Measurements from ENCODE around the gene MRPS2.
"Not testable (repeated sequence)": the region's sequence is repeated elsewhere in the genome, so short reads cannot be mapped to it uniquely, and the experiment has no call there.

GRCh38 chr9:135513906-135514305, 13.4 kb downstream of the MRPS2 start:
- TF ChIP-seq CTCF (conservative IDR thresholded peaks at IDR 0.05; ENCODE audit: low read depth, low read length); RAD21 (IDR thresholded peaks at IDR 0.05; ENCODE audit: low read length); CEBPB (IDR thresholded peaks at IDR 0.05; ENCODE audit: low read depth, low read length); BHLHE40 (IDR thresholded peaks at IDR 0.05; ENCODE audit: low read depth, low read length); MAZ (IDR thresholded peaks at IDR 0.05; ENCODE audit: borderline replicate concordance, low read depth, low read length); POLR2A (IDR thresholded peaks at IDR 0.05; ENCODE audit: low read depth, low read length); MAFK (IDR thresholded peaks at IDR 0.05; ENCODE audit: low read depth, low read length); USF2 (IDR thresholded peaks at IDR 0.05; ENCODE audit: low read depth, low read length); CHD1 (IDR thresholded peaks at IDR 0.05; ENCODE audit: low read depth, low read length); RFX5 (IDR thresholded peaks at IDR 0.05; ENCODE audit: low read depth, low read length); NFE2L2 (IDR thresholded peaks at IDR 0.05; ENCODE audit: low read depth, low read length): not testable (repeated sequence)
